Common myeloid progenitor, CD34-positive (primary cell): ENCODE results near the gene ADGRL3.

Source experiments
- CTCF ChIA-PET: fragments of 350-600 bp; sonication (Branson Sonifier 250); formaldehyde crosslinking; loops from one replicate; lab custom pipeline; 2021; ENCODE audit warnings: antibody characterized with exemption; lab: Charles Lee
- POLR2A ChIA-PET: fragments of 350-600 bp; sonication (Branson Sonifier 250); formaldehyde crosslinking; loops from one replicate; lab custom pipeline; 2021; ENCODE audit warnings: antibody characterized with exemption; lab: Charles Lee
- DNase-seq, 3 donors: peaks; one replicate each; pipeline versions ENCODE4 v3.0.0 to v3.0.0-alpha.2; 2013
- H3K27ac ChIP-seq, 2 experiments: 1 replicate in 1 of 2; 2 replicates in 1 of 2; pipeline ENCODE4 v1.7.0; 2013; ENCODE audit warnings: inconsistent platforms in 2 of 2, low read length in 2 of 2, mild to moderate bottlenecking in 2 of 2, low read depth in 1 of 2, moderate library complexity in 1 of 2; ENCODE audit not compliant: severe bottlenecking in 2 of 2, insufficient read depth in 1 of 2, poor library complexity in 1 of 2
- H3K27me3 ChIP-seq, 5 experiments: replicated peaks in 2 of 5; 1 replicate in 3 of 5; 2 replicates in 2 of 5; pipeline versions ENCODE4 v1.6.1 to v1.7.0; 2013; ENCODE audit warnings: low read length in 4 of 5, mild to moderate bottlenecking in 2 of 5, moderate library complexity in 2 of 5, inconsistent platforms in 1 of 5; ENCODE audit not compliant: insufficient read depth in 5 of 5, control insufficient read depth in 4 of 5
- H3K36me3 ChIP-seq, 4 experiments: 1 replicate in 2 of 4; 2 replicates in 2 of 4; pipeline versions ENCODE4 v1.6.1 to v1.7.0; 2013; ENCODE audit warnings: low read length in 3 of 4, control low read depth in 1 of 4, mild to moderate bottlenecking in 1 of 4; ENCODE audit not compliant: control insufficient read depth in 4 of 4, insufficient read depth in 4 of 4
- H3K4me1 ChIP-seq, 4 experiments: 1 replicate in 3 of 4; 2 replicates in 1 of 4; pipeline versions ENCODE4 v1.6.1 to v1.7.1; 2013; ENCODE audit warnings: low read length in 3 of 4, mild to moderate bottlenecking in 3 of 4, control low read depth in 1 of 4, inconsistent platforms in 1 of 4, moderate library complexity in 1 of 4; ENCODE audit not compliant: control insufficient read depth in 4 of 4, insufficient read depth in 4 of 4; ENCODE audit errors: control extremely low read depth in 1 of 4
- H3K4me3 ChIP-seq, 7 experiments: 1 replicate in 4 of 7; 2 replicates in 3 of 7; pipeline versions ENCODE4 v1.5.1 to v1.7.0; 2013; ENCODE audit warnings: mild to moderate bottlenecking in 7 of 7, low read length in 6 of 7, moderate library complexity in 6 of 7, inconsistent platforms in 2 of 7, low read depth in 2 of 7, control low read depth in 1 of 7; ENCODE audit not compliant: insufficient read depth in 4 of 7, control insufficient read depth in 1 of 7; ENCODE audit errors: extremely low read depth in 1 of 7
- H3K9me3 ChIP-seq, 5 experiments: 1 replicate in 4 of 5; 2 replicates in 1 of 5; pipeline versions ENCODE4 v1.6.1 to v1.7.1; 2013; ENCODE audit warnings: low read length in 4 of 5, mild to moderate bottlenecking in 2 of 5, inconsistent platforms in 1 of 5, low read depth in 1 of 5, moderate library complexity in 1 of 5; ENCODE audit not compliant: control insufficient read depth in 4 of 5, insufficient read depth in 2 of 5; ENCODE audit errors: control extremely low read depth in 1 of 5
- WGBS: methylation state at CpG from one replicate; pipeline ENCODE4 v1.1.5; 2013; ENCODE audit not compliant: insufficient coverage; 5-methylcytosine and 5-hydroxymethylcytosine counted together

Gene ADGRL3

DNA sequence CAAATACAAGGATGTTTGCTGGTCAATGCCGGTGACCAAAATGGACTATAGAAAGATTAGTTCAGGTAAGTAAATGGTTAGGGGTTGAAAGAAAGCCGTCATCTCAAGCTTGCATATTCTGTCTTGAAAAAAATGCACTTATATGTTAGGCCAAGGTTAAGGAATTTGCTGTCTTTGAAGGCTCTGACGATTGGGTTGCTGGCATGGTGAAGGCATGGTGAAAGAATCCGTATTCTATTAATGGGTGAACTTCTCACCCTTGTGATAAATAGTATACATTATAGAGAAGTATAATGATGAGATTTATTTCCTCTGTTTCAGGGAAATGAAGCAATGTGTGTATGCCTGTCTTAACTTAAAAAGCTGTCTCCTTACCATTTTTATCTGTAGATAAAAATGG, 132.6 kb downstream of the ADGRL3 start:
- H3K36me3 ChIP-seq: no peaks in the 10 kb centered on the region
- CTCF ChIA-PET: no interaction called here
- H3K9me3 ChIP-seq: peaks cover 0 to 4% (median 0%) of the 10 kb centered on the region in 5 experiments
- DNase-seq: no peak
- H3K4me3 ChIP-seq: no peak overlapping the region
- 95% methylated on average over 2 of the region's 4 CpGs for WGBS
- POLR2A ChIA-PET: no interaction called here
- no peak overlapping the region for H3K27ac ChIP-seq
- H3K4me1 ChIP-seq: no peaks in the 10 kb centered on the region
- no peaks in the 10 kb centered on the region for H3K27me3 ChIP-seq

DNA sequence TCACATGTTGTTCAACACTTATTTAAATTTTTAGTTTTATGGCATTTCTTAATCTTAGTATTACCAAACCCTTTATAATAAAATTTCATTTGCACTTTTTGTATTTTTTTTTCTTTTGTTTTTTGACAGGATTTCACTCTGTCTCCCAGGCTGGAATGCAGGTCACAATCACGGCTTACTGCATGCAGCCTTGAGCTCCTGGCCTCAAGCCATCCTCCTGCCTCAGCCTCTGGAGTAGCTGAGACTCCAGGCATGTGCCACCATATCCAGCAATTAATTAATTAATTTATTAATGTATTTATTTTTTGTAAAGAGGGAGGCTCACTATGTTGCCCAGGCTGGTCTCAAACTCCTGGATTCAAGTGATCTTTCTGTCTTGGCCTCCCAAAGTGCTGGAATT, 133.4 kb downstream of the ADGRL3 start:
- Histone ChIP-seq H3K4me1 (no peaks in the 10 kb centered on the region), H3K4me3 (no peak overlapping the region), H3K36me3 (no peaks in the 10 kb centered on the region), H3K27ac (no peak overlapping the region), H3K27me3 (no peaks in the 10 kb centered on the region), H3K9me3 (peaks cover 0 to 4% (median 0%) of the 10 kb centered on the region in 5 experiments)
- no peak for DNase-seq
- ChIA-PET POLR2A (no interaction called here), CTCF (no interaction called here)
- 100% methylated on average over 1 of the region's 1 CpG for WGBS

DNA sequence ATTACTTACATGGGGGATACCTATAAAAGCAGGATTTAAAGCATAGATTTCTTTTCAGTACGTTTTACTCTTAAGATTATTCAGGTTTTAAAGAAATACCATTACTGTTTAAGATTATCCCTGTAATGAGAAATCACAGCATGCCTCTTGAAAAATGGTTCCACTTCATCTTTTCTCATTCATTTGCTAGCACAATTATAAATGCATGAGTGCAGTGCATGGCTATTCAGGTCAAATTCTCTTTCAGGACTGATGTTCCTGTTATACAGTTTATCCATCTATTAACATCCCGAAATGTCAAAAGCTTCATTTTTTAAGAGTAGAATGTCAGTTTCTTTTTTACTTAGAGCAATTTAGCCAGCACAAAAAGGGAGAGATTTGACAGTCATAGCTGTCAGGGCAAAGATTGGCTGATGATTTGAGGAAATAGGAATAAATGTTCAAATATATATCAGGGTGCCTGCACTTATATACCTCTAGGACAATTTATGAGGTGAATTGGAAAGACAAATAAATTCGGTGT, 135.2 kb downstream of the ADGRL3 start:
- Histone ChIP-seq H3K4me1 (no peaks in the 10 kb centered on the region), H3K27me3 (no peaks in the 10 kb centered on the region), H3K4me3 (no peak overlapping the region), H3K36me3 (no peaks in the 10 kb centered on the region), H3K9me3 (no peaks in the 10 kb centered on the region), H3K27ac (no peak overlapping the region)
- DNase-seq: no peak
- CTCF ChIA-PET: no interaction called here
- WGBS: no CpG with 5 or more reads among the region's 3 CpGs
- POLR2A ChIA-PET: no interaction called here

DNA sequence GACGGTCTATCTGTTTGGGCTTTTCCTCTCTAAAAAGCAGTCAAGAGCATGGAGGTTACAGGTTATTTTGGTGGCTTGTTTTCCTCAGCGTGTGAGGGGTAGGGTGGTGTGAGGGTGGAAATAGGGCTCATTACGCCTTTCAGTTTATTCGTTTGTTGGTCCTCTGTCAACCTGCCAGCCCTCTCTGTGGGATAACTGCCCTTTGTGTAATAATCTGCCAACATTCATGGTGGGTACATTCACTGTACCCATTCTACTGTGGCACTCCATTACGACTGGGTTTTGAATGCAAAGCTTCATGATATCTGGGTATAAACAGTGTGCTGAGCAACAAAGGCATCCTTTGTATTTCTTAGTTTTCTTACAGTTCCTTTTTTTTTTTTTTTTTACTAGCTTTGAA, 136.4 kb downstream of the ADGRL3 start:
- no peak overlapping the region for H3K27ac ChIP-seq
- H3K4me1 ChIP-seq: no peaks in the 10 kb centered on the region
- DNase-seq: no peak
- H3K4me3 ChIP-seq: no peak overlapping the region
- H3K36me3 ChIP-seq: no peaks in the 10 kb centered on the region
- ChIA-PET POLR2A (no interaction called here), CTCF (no interaction called here)
- H3K9me3 ChIP-seq: no peaks in the 10 kb centered on the region
- WGBS: 100% methylated on average over 4 of the region's 5 CpGs
- no peaks in the 10 kb centered on the region for H3K27me3 ChIP-seq

DNA sequence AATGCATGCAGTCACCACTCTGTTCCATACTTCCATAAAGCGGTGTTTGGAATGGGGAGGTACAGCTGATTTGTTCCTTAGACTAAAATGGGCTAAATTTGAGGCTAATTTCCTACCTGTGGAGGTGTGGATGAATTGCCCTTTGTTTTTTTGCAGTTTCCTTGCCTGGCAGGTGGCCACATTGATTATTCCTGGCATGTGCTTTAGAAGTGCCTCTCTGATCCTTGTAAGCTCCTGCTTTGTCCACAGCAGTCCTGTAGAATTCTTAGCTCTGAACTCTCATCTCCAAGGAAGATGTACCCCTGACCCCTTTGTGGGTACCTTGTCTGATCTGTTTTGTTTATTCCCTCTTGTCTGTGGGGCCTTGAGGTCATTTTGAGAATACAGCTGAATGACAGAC, 136.8 kb downstream of the ADGRL3 start:
- Histone ChIP-seq H3K4me1 (no peaks in the 10 kb centered on the region), H3K27ac (no peak overlapping the region), H3K9me3 (no peaks in the 10 kb centered on the region), H3K4me3 (no peak overlapping the region), H3K27me3 (no peaks in the 10 kb centered on the region), H3K36me3 (no peaks in the 10 kb centered on the region)
- POLR2A ChIA-PET: no interaction called here
- CTCF ChIA-PET: no interaction called here
- DNase-seq: no peak
- WGBS: 100% methylated on average over 1 of the region's 1 CpG

DNA sequence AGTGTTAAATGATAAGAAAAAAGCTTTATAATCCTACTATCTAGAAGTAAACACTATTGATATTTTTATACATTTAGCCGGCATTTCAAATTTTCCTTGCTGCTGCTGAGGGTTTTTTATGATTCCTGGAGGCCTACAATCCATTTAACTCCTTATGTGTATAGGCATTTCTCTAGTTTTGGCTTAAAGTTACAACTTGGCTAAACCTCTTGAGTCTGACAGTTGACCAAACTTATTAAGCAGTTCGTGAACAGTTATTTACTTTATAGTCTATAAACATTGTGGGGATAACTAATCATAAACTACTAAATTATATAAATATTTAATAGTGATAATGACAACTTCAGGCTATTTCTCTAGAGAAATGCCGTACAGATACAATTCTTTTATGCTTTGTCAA, 141.9 kb downstream of the ADGRL3 start:
- Histone ChIP-seq H3K4me3 (no peak overlapping the region), H3K9me3 (no peaks in the 10 kb centered on the region)

DNA sequence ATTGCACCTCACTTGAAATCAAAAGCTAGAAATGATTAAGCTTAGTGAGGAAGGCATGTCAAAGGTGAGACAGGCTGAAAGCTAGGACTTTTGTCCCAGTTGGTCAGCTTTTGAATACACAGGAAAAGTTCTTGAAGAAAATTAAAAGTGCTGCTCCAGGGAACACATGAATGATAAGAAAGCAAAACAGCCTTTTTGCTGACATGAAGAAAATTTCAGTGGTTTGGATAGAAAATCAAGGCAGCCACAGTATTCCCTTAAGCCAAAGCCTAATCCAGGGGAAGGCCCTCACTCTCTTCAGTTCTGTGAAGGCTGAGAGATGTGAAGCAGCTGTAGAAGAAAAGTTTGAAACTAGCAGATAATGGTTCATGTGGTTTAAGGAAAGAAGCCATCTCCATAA, 150.8 kb downstream of the ADGRL3 start:
- H3K27ac ChIP-seq: no peak overlapping the region
- no peaks in the 10 kb centered on the region for H3K4me1 ChIP-seq
- peaks cover 0 to 6% (median 0%) of the 10 kb centered on the region in 5 experiments for H3K9me3 ChIP-seq
- DNase-seq: no peak
- POLR2A ChIA-PET: no interaction called here
- H3K36me3 ChIP-seq: no peaks in the 10 kb centered on the region
- CTCF ChIA-PET: no interaction called here
- no peak overlapping the region for H3K4me3 ChIP-seq
- no peaks in the 10 kb centered on the region for H3K27me3 ChIP-seq

More for the DNA sequence above, 141.9 kb downstream of the ADGRL3 start:
- Histone ChIP-seq H3K27ac (no peak overlapping the region), H3K36me3 (no peaks in the 10 kb centered on the region), H3K27me3 (no peaks in the 10 kb centered on the region), H3K4me1 (no peaks in the 10 kb centered on the region)
- CTCF ChIA-PET: no interaction called here
- no peak for DNase-seq
- POLR2A ChIA-PET: no interaction called here
- WGBS: 90% methylated on average over 2 of the region's 3 CpGs
